WTC11 (cell line): Measurements from ENCODE around the gene MEAF6. TPM values are rescaled to one million over a fixed set of nuclear protein-coding genes. Genes with fewer than 3 reads are reported as not detected.

Experiments
- ATAC-seq: fragments of 200-7000 bp; cut with Tn5 transposase; 2 replicates; pipeline ENCODE4 v1.10.0; 2021; ENCODE audit warnings: mild to moderate bottlenecking, moderate library complexity
- CTCF ChIA-PET: fragments of 300-600 bp; sonication (Branson Sonifier 250); formaldehyde crosslinking; loops from one replicate; lab custom pipeline; 2021; ENCODE audit warnings: antibody characterized with exemption; lab: Charles Lee
- POLR2A ChIA-PET: fragments of 350-600 bp; sonication (Branson Sonifier 250); formaldehyde crosslinking; loops from one replicate; lab custom pipeline; 2021; ENCODE audit warnings: antibody characterized with exemption; lab: Charles Lee
- DNase-seq: peaks from one replicate; pipeline ENCODE4 v3.0.0; 2021; ENCODE audit warnings: low spot score
- H3K27ac Mint-ChIP-seq: 2 replicates; pipeline ENCODE4 v1.8.0; 2021; ENCODE audit warnings: mixed read lengths
- H3K27me3 Mint-ChIP-seq: 2 replicates; pipeline ENCODE4 v1.8.0; 2021; ENCODE audit warnings: low read depth, mild to moderate bottlenecking, moderate library complexity, mixed read lengths
- H3K36me3 Mint-ChIP-seq: 2 replicates; pipeline ENCODE4 v1.8.0; 2021; ENCODE audit warnings: mixed read lengths
- H3K4me1 Mint-ChIP-seq: 2 replicates; pipeline ENCODE4 v1.8.0; 2022; ENCODE audit warnings: mixed read lengths
- H3K4me3 Mint-ChIP-seq: 2 replicates; pipeline ENCODE4 v1.8.0; 2021; ENCODE audit warnings: mild to moderate bottlenecking, moderate library complexity, mixed read lengths
- H3K9me3 Mint-ChIP-seq: 2 replicates; pipeline ENCODE4 v1.8.0; 2021; ENCODE audit warnings: mixed read lengths
- ATF1 ChIP-seq: sonication (generic); formaldehyde crosslinking; IDR thresholded peaks from 2 replicates; pipeline ENCODE4 v1.8.1; 2023; ENCODE audit warnings: mild to moderate bottlenecking, moderate library complexity, missing genetic modification reagents
- ATF2 ChIP-seq: sonication (generic); formaldehyde crosslinking; IDR thresholded peaks from 2 replicates; pipeline ENCODE4 v1.8.1; 2022; ENCODE audit warnings: low read depth, missing genetic modification reagents, borderline replicate concordance
- CTCF ChIP-seq: fragments of 200-600 bp; IDR thresholded peaks from 2 replicates; pipeline ENCODE4 v1.8.0; 2022; ENCODE audit warnings: antibody characterized with exemption
- E2F1 ChIP-seq: sonication (generic); formaldehyde crosslinking; IDR thresholded peaks from 2 replicates; pipeline ENCODE4 v1.8.0; 2022; ENCODE audit warnings: mild to moderate bottlenecking, missing genetic modification reagents
- FOXJ3 ChIP-seq: sonication (generic); formaldehyde crosslinking; IDR thresholded peaks from 2 replicates; pipeline ENCODE4 v1.9.0; 2021; ENCODE audit warnings: missing genetic modification reagents, mild to moderate bottlenecking, borderline replicate concordance
- FOXK1 ChIP-seq: sonication (generic); formaldehyde crosslinking; IDR thresholded peaks from 2 replicates; pipeline ENCODE4 v1.8.0; 2022; ENCODE audit warnings: mild to moderate bottlenecking, moderate library complexity, missing genetic modification reagents
- GABPB1 ChIP-seq: sonication (generic); formaldehyde crosslinking; IDR thresholded peaks from 2 replicates; pipeline ENCODE4 v1.8.1; 2023; ENCODE audit warnings: mild to moderate bottlenecking, missing genetic modification reagents
- IRF1 ChIP-seq: sonication (generic); formaldehyde crosslinking; IDR thresholded peaks from 2 replicates; pipeline ENCODE4 v1.8.0; 2023; ENCODE audit warnings: missing genetic modification reagents
- NFE2L1 ChIP-seq: sonication (generic); formaldehyde crosslinking; IDR thresholded peaks from 2 replicates; pipeline ENCODE4 v1.8.1; 2023; ENCODE audit warnings: missing genetic modification reagents
- PRRX2 ChIP-seq: fragments of 250-450 bp; sonication (Bioruptor Pico); IDR thresholded peaks from 2 replicates; pipeline ENCODE4 v1.8.0; 2021; ENCODE audit warnings: mild to moderate bottlenecking
- SMAD3 ChIP-seq: sonication (generic); formaldehyde crosslinking; IDR thresholded peaks from 2 replicates; pipeline ENCODE4 v1.8.0; 2022; ENCODE audit warnings: missing genetic modification reagents, mild to moderate bottlenecking, borderline replicate concordance
- SMAD4 ChIP-seq: sonication (generic); formaldehyde crosslinking; IDR thresholded peaks from 2 replicates; pipeline ENCODE4 v1.8.0; 2022; ENCODE audit warnings: mild to moderate bottlenecking, missing genetic modification reagents
- SP1 ChIP-seq: sonication (generic); formaldehyde crosslinking; conservative IDR thresholded peaks from 2 replicates; pipeline ENCODE4 v1.8.1; 2022; ENCODE audit warnings: missing genetic modification reagents
- TCF7 ChIP-seq: sonication (generic); formaldehyde crosslinking; IDR thresholded peaks from 2 replicates; pipeline ENCODE4 v1.8.0; 2022; ENCODE audit warnings: mild to moderate bottlenecking, low read depth, missing genetic modification reagents, moderate library complexity
- ZNF396 ChIP-seq: fragments of 250-450 bp; sonication (Bioruptor Pico); IDR thresholded peaks from 2 replicates; pipeline ENCODE4 v1.8.0; 2021; ENCODE audit warnings: mild to moderate bottlenecking, moderate library complexity, borderline replicate concordance
- ZNF416 ChIP-seq: fragments of 250-450 bp; sonication (Bioruptor Pico); IDR thresholded peaks from 2 replicates; pipeline ENCODE4 v1.9.0; 2021; ENCODE audit warnings: mild to moderate bottlenecking, inconsistent platforms
- ZNF425 ChIP-seq: fragments of 250-450 bp; sonication (Bioruptor Pico); conservative IDR thresholded peaks from 2 replicates; pipeline ENCODE4 v1.9.0; 2021; ENCODE audit warnings: mild to moderate bottlenecking
- ZNF532 ChIP-seq: fragments of 250-450 bp; sonication (Bioruptor Pico); IDR thresholded peaks from 2 replicates; pipeline ENCODE4 v1.9.0; 2021; ENCODE audit warnings: mild to moderate bottlenecking, borderline replicate concordance
- total RNA-seq: library from RNA; stranded (reverse); gene quantifications from 3 replicates; pipeline ENCODE4 v1.2.3, GENCODE V29; 2021

The MEAF6 gene
- total RNA-seq, 1 experiment from 2014 or later = 37.4 TPM

GRCh38 chr1:37487619-37487984, 27.0 kb downstream of the MEAF6 start (continued):
- TF ChIP-seq IRF1 (CRISPR knock-in tag) = no peak
- TF ChIP-seq ATF2 (CRISPR knock-in tag) = no peak
- TF ChIP-seq E2F1 (CRISPR knock-in tag) = no peak
- no peak for TF ChIP-seq PRRX2
- no peak for TF ChIP-seq ZNF416
- no peak for TF ChIP-seq FOXJ3 (CRISPR knock-in tag)
- TF ChIP-seq ATF1 = no peak
- TF ChIP-seq NFE2L1 (CRISPR knock-in tag) = no peak
- TF ChIP-seq FOXK1 = no peak
- no peak for TF ChIP-seq ZNF425 (CRISPR knock-in tag)
- no peak for TF ChIP-seq ZNF532 (CRISPR knock-in tag)
- no peak for TF ChIP-seq GABPB1 (CRISPR knock-in tag)
- TF ChIP-seq SMAD3 = no peak

- TF ChIP-seq SMAD4 = no peak
- peak; percentile 95 for TF ChIP-seq CTCF
- TF ChIP-seq ZNF396 (CRISPR knock-in tag) = no peak
- no peak for TF ChIP-seq FOXJ3 (CRISPR knock-in tag)
- TF ChIP-seq TCF7 (CRISPR knock-in tag) = no peak
- TF ChIP-seq SP1 (CRISPR knock-in tag) = 0 out of 2 replicates have a peak, but pooled peaks have one; percentile 16
- no peak for TF ChIP-seq GABPB1 (CRISPR knock-in tag)
- no peak overlapping the region; the same call in 1 of the 2 replicates for H3K27ac Mint-ChIP-seq
- H3K27me3 Mint-ChIP-seq = no peaks in the 10 kb centered on the region
- DNase-seq (peak; percentile 84), ATAC-seq (peak; percentile 80)
- POLR2A ChIA-PET = interaction anchor here (0.5 to 1.9 kb wide), 5 partner anchors 9 to 215 kb away, joined by 3 to 8 read pairs (median 6); partner anchors contain the start of genes MEAF6 and ZC3H12A
- peaks cover 13% of the 10 kb centered on the region for H3K4me1 Mint-ChIP-seq
- H3K4me3 Mint-ChIP-seq = no peak overlapping the region
- no peaks in the 10 kb centered on the region for H3K9me3 Mint-ChIP-seq
- CTCF ChIA-PET = interaction anchor here (0.5 to 6.4 kb wide), 38 partner anchors 9 to 1840 kb away, joined by 3 to 279 read pairs (median 5); partner anchors contain the start of genes EPHA10, GNL2, MEAF6 and SNIP1
- H3K36me3 Mint-ChIP-seq = peaks cover 8% of the 10 kb centered on the region
Observed at GRCh38 chr1:37486680-37487618, 27.6 kb downstream of the MEAF6 start.
